HepG2 (cell line): ENCODE results near the gene WFDC1. TPM values are rescaled to one million over a fixed set of nuclear protein-coding genes. Genes with fewer than 3 reads are reported as not detected.
A peak's percentile ranks its signal among the peaks of the same experiment; 100 is the strongest.

Experiments used
- ATAC-seq: fragments of 200-7000 bp; cut with Tn5 transposase; 3 replicates; pipeline ENCODE4 v1.9.1; 2020; ENCODE audit warnings: mild to moderate bottlenecking, moderate library complexity
- BruUV-seq: library from RNA; stranded (reverse); fragments of 400-500 nt; replicated peaks from 2 replicates; lab custom pipeline; 2021; lab: Mats Ljungman, UMichigan
- CTCF ChIA-PET: fragments of 300-600 bp; formaldehyde crosslinking; extraction: SDS; loops from one replicate; lab custom pipeline; 2021; ENCODE audit warnings: low total read pairs, inconsistent platforms, low intra/inter-chr PET ratio; lab: Yijun Ruan, JAX
- POLR2A ChIA-PET: fragments of 350-600 bp; sonication (Branson Sonifier 250); formaldehyde crosslinking; loops from one replicate; lab custom pipeline; 2020; ENCODE audit warnings: antibody characterized with exemption, inconsistent platforms; lab: Yijun Ruan, JAX
- DNase-seq: peaks from one replicate; pipeline ENCODE4 v3.0.0-alpha.2; 2015; ENCODE audit warnings: low spot score
- FAIRE-seq: peaks from 3 replicates; lab custom pipeline; 2011; peaks lifted over from hg19 to GRCh38; lab: Jason Lieb, UNC
- H2AFZ ChIP-seq: one replicate; pipeline ENCODE4 v1.6.1; 2011; ENCODE audit warnings: low read length, inconsistent platforms
- H3K27ac ChIP-seq: fragments of 300-600 bp; 3 replicates; pipeline ENCODE4 v1.8.0; 2011; ENCODE audit warnings: mixed run types, mild to moderate bottlenecking, mixed read lengths, low read length, inconsistent platforms; ENCODE audit not compliant: insufficient read depth; ENCODE audit errors: extremely low read length
- H3K27me3 ChIP-seq, 2 experiments: fragments of 200-600 bp in 1 of 2; 2 replicates in 1 of 2; 3 replicates in 1 of 2; pipeline versions ENCODE4 v1.6.0 to v1.8.0; 2011; ENCODE audit warnings: low read length in 2 of 2, mild to moderate bottlenecking in 2 of 2, moderate library complexity in 2 of 2, inconsistent platforms in 1 of 2; ENCODE audit not compliant: insufficient read depth in 2 of 2, control insufficient read depth in 1 of 2
- H3K36me3 ChIP-seq, 2 experiments: fragments of 200-600 bp in 1 of 2; replicated peaks in 1 of 2; 2 replicates in 1 of 2; 3 replicates in 1 of 2; pipeline versions ENCODE4 v1.5.1 to v1.8.0; 2011; ENCODE audit warnings: low read length in 2 of 2, inconsistent platforms in 1 of 2; ENCODE audit not compliant: insufficient read depth in 2 of 2, control insufficient read depth in 1 of 2
- H3K4me1 ChIP-seq: 2 replicates; pipeline ENCODE4 v1.5.1; 2012; ENCODE audit warnings: low read length, inconsistent platforms; ENCODE audit not compliant: insufficient read depth
- H3K4me2 ChIP-seq: 2 replicates; pipeline ENCODE4 v1.6.0; 2011; ENCODE audit warnings: low read depth, low read length, inconsistent platforms
- H3K4me3 ChIP-seq, 3 experiments: fragments of 200-600 bp in 1 of 3; sonication (generic), shearing (Covaris generic) in 1 of 3; replicated peaks in 1 of 3; 2 replicates each; pipeline ENCODE4 v1.5.1; 2011 to 2016; ENCODE audit warnings: low read length in 3 of 3, inconsistent platforms in 2 of 3, low read depth in 2 of 3, mild to moderate bottlenecking in 2 of 3, control low read depth in 1 of 3, mixed read lengths in 1 of 3; ENCODE audit not compliant: insufficient read depth in 1 of 3
- H3K79me2 ChIP-seq: one replicate; pipeline ENCODE4 v1.6.1; 2011; ENCODE audit warnings: low read length, inconsistent platforms; ENCODE audit not compliant: insufficient read depth
- H3K9ac ChIP-seq: 2 replicates; pipeline ENCODE4 v1.6.0; 2011; ENCODE audit warnings: mild to moderate bottlenecking, low read depth, low read length, inconsistent platforms; ENCODE audit not compliant: insufficient read depth
- H3K9me3 ChIP-seq: 2 replicates; pipeline ENCODE4 v1.5.1; 2012; ENCODE audit warnings: mild to moderate bottlenecking, low read length
- H4K20me1 ChIP-seq: 2 replicates; pipeline ENCODE4 v1.6.0; 2011; ENCODE audit warnings: inconsistent platforms, mild to moderate bottlenecking, low read length, moderate library complexity; ENCODE audit not compliant: insufficient read depth
- CREB1 ChIP-seq, 2 experiments: fragments of 450-650 bp in 1 of 2; IDR thresholded peaks; 2 replicates each; pipeline ENCODE4 v1.6.1; 2016 to 2017; ENCODE audit warnings: control low read depth in 1 of 2, mild to moderate bottlenecking in 1 of 2, missing compliant biosample characterization in 1 of 2, missing genetic modification characterization in 1 of 2
- ELF3 ChIP-seq: IDR thresholded peaks from 2 replicates; pipeline ENCODE4 v1.6.1; 2016; ENCODE audit warnings: missing genetic modification reagents, missing compliant biosample characterization
- GMEB2 ChIP-seq: IDR thresholded peaks from 2 replicates; pipeline ENCODE4 v1.6.1; 2016; ENCODE audit warnings: missing biosample characterization, missing genetic modification reagents, low read depth
- HCFC1 ChIP-seq: fragments of 150-350 bp; IDR thresholded peaks from 2 replicates; pipeline ENCODE4 v1.6.1; 2014; ENCODE audit warnings: low read depth, low read length
- ISL2 ChIP-seq: sonication (generic); formaldehyde crosslinking; IDR thresholded peaks from 2 replicates; pipeline ENCODE4 v1.5.0; 2020; ENCODE audit warnings: missing genetic modification reagents
- RCOR2 ChIP-seq: IDR thresholded peaks from 2 replicates; pipeline ENCODE4 v1.6.1; 2016; ENCODE audit warnings: missing biosample characterization, missing genetic modification reagents
- TEF ChIP-seq: sonication (generic); formaldehyde crosslinking; IDR thresholded peaks from 2 replicates; pipeline ENCODE4 v1.5.0; 2020; ENCODE audit warnings: missing genetic modification reagents
- ZBTB37 ChIP-seq: sonication (generic); formaldehyde crosslinking; IDR thresholded peaks from 2 replicates; pipeline ENCODE4 v1.4.0; 2020; ENCODE audit warnings: mild to moderate bottlenecking, missing genetic modification reagents
- ZNF512B ChIP-seq: sonication (generic); formaldehyde crosslinking; IDR thresholded peaks from 2 replicates; pipeline ENCODE4 v1.5.1; 2020; ENCODE audit warnings: missing genetic modification reagents, mild to moderate bottlenecking, borderline replicate concordance
- WGBS: methylation state at CpG from one replicate; pipeline ENCODE4 v1.1.6; 2017; ENCODE audit warnings: low lambda C conversion rate; 5-methylcytosine and 5-hydroxymethylcytosine counted together
- in situ Hi-C: cut with HindIII; loops from 2 replicates; pipeline ENCODE4 v1.10.0; 2017; ENCODE audit warnings: low pct_unique_long_range_greater_than_20kb; ENCODE audit not compliant: extremely low pct_ligation_motif_present
- intact Hi-C: fragments of 100-400 bp; cut with micrococcal nuclease; formaldehyde crosslinking; loops from one replicate; pipeline ENCODE4 v1.10.0; 2022; ENCODE audit not compliant: unreplicated experiment
- polyA plus RNA-seq, 8 experiments: library from polyadenylated mRNA; depleted of rRNA in 3 of 8; stranded (reverse) in 7 of 8; unstranded in 1 of 8; fragments of >200 nt; fragmentation: Illumina TruSeq in 4 of 8; extraction: Trizol in 4 of 8; gene quantifications; 2 replicates each; pipeline versions ENCODE4 v1.2.1 to v1.2.3, GENCODE V29; 2011 to 2016; ENCODE audit warnings: low read depth in 4 of 8, missing spikeins in 1 of 8, mixed read lengths in 1 of 8; ENCODE audit not compliant: insufficient read depth in 1 of 8
- total RNA-seq, 5 experiments: library from RNA; depleted of rRNA; stranded (reverse); fragments of >200 nt; fragmentation: Illumina TruSeq; extraction: Trizol; gene quantifications; 2 replicates each; pipeline ENCODE4 v1.2.3, GENCODE V29; 2016; ENCODE audit warnings: low read depth in 1 of 5

The WFDC1 gene
- total and polyA plus RNA-seq, 2 of the 13 experiments (the other 11 are each of a cell fraction or from before 2014, with no cell fraction given): not detected

GRCh38 chr16:84357191-84357651, 62.5 kb downstream of the WFDC1 start:
- Histone ChIP-seq H3K4me2 (0 out of 2 replicates have a peak overlapping the region, but pooled peaks have one; percentile 14), H3K9ac (no peak overlapping the region), H3K4me1 (peaks cover 46% of the 10 kb centered on the region), H3K27me3 (peaks cover 0 to 39% of the 10 kb centered on the region in 2 experiments; a peak in 3 of 5 replicates), H3K79me2 (no peaks in the 10 kb centered on the region), H3K27ac (no peak overlapping the region), H3K36me3 (no peaks in the 10 kb centered on the region), H3K9me3 (no peaks in the 10 kb centered on the region), H3K4me3 (no peak overlapping the region), H4K20me1 (no peaks in the 10 kb centered on the region; the same call in 1 of the 2 replicates), H2AFZ (no peak overlapping the region)
- intact Hi-C loops (no loop called here), in situ Hi-C loops (no loop called here)
- WGBS: 16% methylated on average over 9 of the region's 9 CpGs
- DNase-seq (no peak), FAIRE-seq (no peak), ATAC-seq (peak; percentile 24)
- TF ChIP-seq CREB1 (IDR thresholded peaks at IDR 0.05) (no peak), CREB1 (CRISPR knock-in tag; IDR thresholded peaks at IDR 0.05) (no peak), GMEB2 (CRISPR knock-in tag) (no peak), ISL2 (CRISPR knock-in tag) (0 out of 2 replicates have a peak, but pooled peaks have one; percentile 1), HCFC1 (no peak), ZNF512B (CRISPR knock-in tag) (0 out of 2 replicates have a peak, but pooled peaks have one; percentile 57), ELF3 (CRISPR knock-in tag) (0 out of 2 replicates have a peak, but pooled peaks have one; percentile 4), ZBTB37 (CRISPR knock-in tag) (0 out of 2 replicates have a peak, but pooled peaks have one; percentile 47), RCOR2 (CRISPR knock-in tag) (0 out of 2 replicates have a peak, but pooled peaks have one; percentile 8), TEF (peak; percentile 84; the same call in 1 of the 2 replicates)
- BruUV-seq: no TSS peak
- ChIA-PET CTCF (no interaction called here), POLR2A (no interaction called here)
